K562 (cell line): ENCODE results near the gene IFT81. TPM values are rescaled to one million over a fixed set of nuclear protein-coding genes. Genes with fewer than 3 reads are reported as not detected.
A peak's percentile ranks its signal among the peaks of the same experiment; 100 is the strongest.

ENCODE experiments used
- ATAC-seq: fragments of 200-7000 bp; cut with Tn5 transposase; 3 replicates; pipeline ENCODE4 v1.9.1; 2020; ENCODE audit warnings: moderate library complexity
- BruUV-seq: library from RNA; stranded (reverse); fragments of 400-500 nt; replicated peaks from 2 replicates; lab custom pipeline; 2021; lab: Mats Ljungman, UMichigan
- CTCF ChIA-PET: fragments of 300-600 bp; formaldehyde crosslinking; extraction: SDS; loops from one replicate; lab custom pipeline; 2021; ENCODE audit warnings: low intra/inter-chr PET ratio; lab: Yijun Ruan, JAX
- POLR2A ChIA-PET: fragments of 300-600, 350-650 bp; sonication (Branson Sonifier 250); formaldehyde crosslinking; extraction: SDS; loops from one replicate; lab custom pipeline; 2021; ENCODE audit warnings: antibody characterized with exemption, inconsistent platforms; lab: Yijun Ruan, JAX
- DNase-seq, 4 experiments: peaks; one replicate each; pipeline versions ENCODE4 v3.0.0 to v3.0.0-alpha.2; 2011 to 2018; ENCODE audit warnings: low spot score in 3 of 4, mixed read lengths in 3 of 4; ENCODE audit errors: extremely low read depth in 1 of 4
- FAIRE-seq: peaks from 2 replicates; lab custom pipeline; 2011; peaks lifted over from hg19 to GRCh38; lab: Jason Lieb, UNC
- H2AFZ ChIP-seq: 2 replicates; pipeline ENCODE4 v1.6.0; 2011; ENCODE audit warnings: low read depth, low read length, control low read depth, inconsistent platforms
- H3K27ac ChIP-seq: fragments of 200-600 bp; 3 replicates; pipeline ENCODE4 v1.8.0; 2011; ENCODE audit warnings: low read depth, mild to moderate bottlenecking, control low read depth, inconsistent platforms, low read length, moderate library complexity, mixed read lengths; ENCODE audit errors: extremely low read depth
- H3K27me3 ChIP-seq, 2 experiments: fragments of 300-600 bp in 1 of 2; 2 replicates in 1 of 2; 3 replicates in 1 of 2; pipeline versions ENCODE4 v1.6.0 to v1.8.0; 2011; ENCODE audit warnings: inconsistent platforms in 2 of 2, low read length in 2 of 2, mild to moderate bottlenecking in 1 of 2, mixed read lengths in 1 of 2, moderate library complexity in 1 of 2; ENCODE audit not compliant: control insufficient read depth in 2 of 2, insufficient read depth in 2 of 2
- H3K36me3 ChIP-seq: fragments of 300-600 bp; 3 replicates; pipeline ENCODE4 v1.8.0; 2011; ENCODE audit warnings: mild to moderate bottlenecking, low read length, inconsistent platforms; ENCODE audit not compliant: control insufficient read depth, insufficient read depth
- H3K4me1 ChIP-seq, 2 experiments: fragments of 200-600 bp in 1 of 2; replicated peaks in 1 of 2; 2 replicates in 1 of 2; 3 replicates in 1 of 2; pipeline versions ENCODE4 v1.5.1 to v1.8.0; 2011; ENCODE audit warnings: inconsistent platforms in 2 of 2, low read length in 2 of 2, mild to moderate bottlenecking in 1 of 2, mixed read lengths in 1 of 2, moderate library complexity in 1 of 2; ENCODE audit not compliant: control insufficient read depth in 2 of 2, insufficient read depth in 2 of 2
- H3K4me2 ChIP-seq: 2 replicates; pipeline ENCODE4 v1.6.1; 2011; ENCODE audit warnings: low read length, control low read depth, inconsistent platforms, mixed read lengths; ENCODE audit not compliant: insufficient read depth
- H3K4me3 ChIP-seq: fragments of 200-600 bp; sonication (generic), shearing (Covaris generic); 2 replicates; pipeline ENCODE4 v1.5.1; 2016; ENCODE audit warnings: control low read depth, inconsistent platforms
- H3K79me2 ChIP-seq: fragments of 200-600 bp; 3 replicates; pipeline ENCODE4 v1.8.0; 2011; ENCODE audit warnings: low read length, inconsistent platforms; ENCODE audit not compliant: control insufficient read depth, insufficient read depth
- H3K9ac ChIP-seq, 2 experiments: 2 replicates each; pipeline versions ENCODE4 v1.6.0 to v1.6.1; 2011; ENCODE audit warnings: low read depth in 2 of 2, low read length in 2 of 2, control low read depth in 1 of 2, inconsistent platforms in 1 of 2, mild to moderate bottlenecking in 1 of 2, mixed read lengths in 1 of 2; ENCODE audit not compliant: insufficient read depth in 1 of 2
- H3K9me1 ChIP-seq: one replicate; pipeline ENCODE4 v1.6.0; 2011; ENCODE audit warnings: inconsistent platforms, mild to moderate bottlenecking, low read length, moderate library complexity; ENCODE audit not compliant: control insufficient read depth, insufficient read depth
- H3K9me3 ChIP-seq: replicated peaks from 2 replicates; pipeline ENCODE4 v1.5.1; 2011; ENCODE audit warnings: low read depth, low read length, inconsistent platforms; ENCODE audit not compliant: control insufficient read depth, insufficient read depth
- H4K20me1 ChIP-seq: replicated peaks from 2 replicates; pipeline ENCODE4 v1.6.1; 2011; ENCODE audit warnings: low read length, inconsistent platforms, mixed read lengths; ENCODE audit not compliant: control insufficient read depth, insufficient read depth
- ARHGAP35 ChIP-seq: fragments of 450-650 bp; IDR thresholded peaks from 2 replicates; pipeline ENCODE4 v1.6.1; 2018; ENCODE audit not compliant: partially characterized antibody
- BRCA1 ChIP-seq, 2 experiments: fragments of 450-650 bp in 1 of 2; sonication (generic) in 1 of 2; formaldehyde crosslinking in 1 of 2; IDR thresholded peaks; 2 replicates each; pipeline versions ENCODE4 v1.5.0 to v1.6.1; 2017 to 2020; ENCODE audit warnings: mild to moderate bottlenecking in 1 of 2, missing genetic modification reagents in 1 of 2
- CEBPZ ChIP-seq: fragments of 150-350 bp; IDR thresholded peaks from 2 replicates; pipeline ENCODE4 v1.6.1; 2014; ENCODE audit warnings: low read depth, mild to moderate bottlenecking, low read length, borderline replicate concordance
- KAT8 ChIP-seq: fragments of 450-650 bp; IDR thresholded peaks from 2 replicates; pipeline ENCODE4 v1.6.1; 2016; ENCODE audit warnings: low read depth, mild to moderate bottlenecking
- SAP30 ChIP-seq: fragments of 200-600 bp; sonication (generic); IDR thresholded peaks from 2 replicates; pipeline ENCODE4 v1.6.1; 2012; ENCODE audit warnings: borderline replicate concordance, low read depth, mild to moderate bottlenecking, moderate library complexity, low read length, control low read depth, inconsistent platforms; ENCODE audit not compliant: insufficient read depth, poor library complexity, severe bottlenecking
- SUPT5H ChIP-seq: fragments of 450-650 bp; IDR thresholded peaks from 2 replicates; pipeline ENCODE4 v1.6.1; 2016
- ZEB2 ChIP-seq: fragments of 450-650 bp; IDR thresholded peaks from 2 replicates; pipeline ENCODE4 v1.6.1; 2016
- ZFPM2 ChIP-seq: fragments of 250-450 bp; sonication (Bioruptor Pico); IDR thresholded peaks from 2 replicates; pipeline ENCODE4 v1.5.1; 2022; ENCODE audit warnings: mild to moderate bottlenecking
- ZNF140 ChIP-seq: fragments of 250-450 bp; sonication (Bioruptor Pico); IDR thresholded peaks from 2 replicates; pipeline ENCODE4 v1.8.0; 2021; ENCODE audit warnings: moderate library complexity, mild to moderate bottlenecking, inconsistent platforms
- ZNF764 ChIP-seq: fragments of 250-450 bp; sonication (Bioruptor Pico); IDR thresholded peaks from 2 replicates; pipeline ENCODE4 v1.4.0; 2020; ENCODE audit warnings: low read depth, mild to moderate bottlenecking, moderate library complexity
- ZNF79 ChIP-seq: fragments of 250-450 bp; sonication (Bioruptor Pico); IDR thresholded peaks from 2 replicates; pipeline ENCODE4 v1.4.0; 2020; ENCODE audit warnings: low read depth, mild to moderate bottlenecking, moderate library complexity
- WGBS: fragments of 100-300 bp; shearing (Covaris generic); methylation state at CpG from one replicate; pipeline ENCODE4 v1.1.6; 2016; ENCODE audit warnings: low coverage, mixed read lengths; ENCODE audit not compliant: insufficient coverage; ENCODE audit errors: missing lambda C conversion rate; 5-methylcytosine and 5-hydroxymethylcytosine counted together
- in situ Hi-C: fragments of 300-500 bp; cut with MboI; formaldehyde crosslinking; loops from 4 replicates; pipeline ENCODE4 v1.15.0; 2018; ENCODE audit warnings: inconsistent platforms, mixed read lengths
- intact Hi-C: fragments of 100-400 bp; cut with micrococcal nuclease; formaldehyde crosslinking; loops from 2 replicates; pipeline ENCODE4 v1.14.2; 2022
- polyA plus RNA-seq, 8 experiments: library from polyadenylated mRNA; depleted of rRNA in 4 of 8; stranded (reverse) in 5 of 8; unstranded in 3 of 8; fragments of >200 nt; fragmentation: Nextera tagmentation in 2 of 8; fragmentation: Illumina TruSeq in 1 of 8; extraction: Ambion mirVana in 2 of 8; extraction: Trizol in 1 of 8; gene quantifications; 2 replicates each; pipeline versions ENCODE4 v1.2.1 to v1.2.3, GENCODE V29; 2011 to 2014; ENCODE audit warnings: inconsistent platforms in 1 of 8, missing spikeins in 1 of 8
- total RNA-seq, 7 experiments: library from RNA; depleted of rRNA in 6 of 7; stranded (reverse); fragments of >200 nt in 6 of 7; fragmentation: Illumina TruSeq in 2 of 7; extraction: Trizol in 2 of 7; gene quantifications; 2 replicates each; pipeline versions ENCODE4 v1.2.1 to v1.2.3, GENCODE V29; 2011 to 2021; ENCODE audit warnings: low replicate concordance in 1 of 7
- TF ChIP-seq, protein P1 (sequence below): fragments of 450-650 bp; IDR thresholded peaks from 2 replicates; pipeline ENCODE4 v1.6.1; 2018; ENCODE audit warnings: mild to moderate bottlenecking, low read depth; ENCODE audit not compliant: partially characterized antibody
- TF ChIP-seq, protein P2 (sequence below): sonication (generic); formaldehyde crosslinking; IDR thresholded peaks from 2 replicates; pipeline ENCODE4 v1.8.1; 2023; ENCODE audit warnings: mild to moderate bottlenecking, missing genetic modification reagents

IFT81 gene
- total and polyA plus RNA-seq, 9 of the 15 experiments (the other 6 are each of a cell fraction or from before 2014, with no cell fraction given), result 2.8 to 11.9 (median 7.9) TPM

DNA sequence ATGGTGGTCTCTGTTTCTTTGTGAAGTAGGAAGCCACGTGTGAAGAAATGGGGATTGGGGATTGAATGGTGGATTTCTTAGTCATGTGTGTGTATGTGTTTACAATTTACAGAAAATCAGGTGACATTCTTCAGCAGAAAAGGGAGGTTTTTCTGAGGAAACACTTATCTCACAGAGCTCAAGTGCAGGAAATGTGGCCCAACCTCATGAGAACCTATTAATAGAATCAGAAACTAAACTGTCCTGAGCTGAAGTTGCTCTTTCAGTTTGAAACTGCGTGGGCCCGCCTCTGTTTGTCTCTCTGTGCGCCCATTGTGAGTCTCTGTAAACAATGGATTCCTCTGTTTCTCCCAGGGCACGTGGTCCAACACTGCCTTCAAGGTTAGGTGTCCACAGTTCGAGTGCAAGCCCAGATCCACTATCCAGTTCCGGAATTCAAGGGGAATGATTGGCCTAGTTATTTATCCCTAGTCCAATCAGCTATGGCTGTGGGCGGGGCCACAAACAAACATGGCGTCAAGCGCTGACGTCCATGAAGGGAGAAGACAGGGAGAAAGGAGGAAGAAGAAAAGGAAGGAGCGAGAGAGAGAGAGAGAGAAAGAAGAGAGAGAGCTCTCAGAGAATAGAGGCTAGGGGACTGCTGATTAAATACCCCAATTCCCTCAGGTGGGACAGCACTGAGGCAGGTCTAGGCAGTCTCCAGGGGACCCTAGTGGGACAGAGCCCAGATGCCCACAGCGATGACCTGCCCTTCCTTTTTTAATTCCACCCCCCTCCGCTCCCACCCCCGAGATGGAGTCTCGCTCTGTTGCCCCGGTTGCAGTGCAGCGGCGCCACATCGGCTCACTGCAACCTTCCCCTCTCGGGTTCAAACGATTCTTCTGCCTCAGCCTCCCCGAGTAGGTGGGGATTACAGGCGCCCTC lies 44.4 kb upstream of the IFT81 start (continued):
- TF ChIP-seq ZFPM2 (CRISPR knock-in tag) (no peak), KAT8 (no peak), SUPT5H (peak; percentile 55; the same call in 1 of the 2 replicates), BRCA1 (IDR thresholded peaks at IDR 0.05) (no peak), BRCA1 (CRISPR knock-in tag; IDR thresholded peaks at IDR 0.05) (no peak), ZEB2 (no peak), ZNF79 (CRISPR knock-in tag) (no peak)
- TF ChIP-seq, protein P1, sequence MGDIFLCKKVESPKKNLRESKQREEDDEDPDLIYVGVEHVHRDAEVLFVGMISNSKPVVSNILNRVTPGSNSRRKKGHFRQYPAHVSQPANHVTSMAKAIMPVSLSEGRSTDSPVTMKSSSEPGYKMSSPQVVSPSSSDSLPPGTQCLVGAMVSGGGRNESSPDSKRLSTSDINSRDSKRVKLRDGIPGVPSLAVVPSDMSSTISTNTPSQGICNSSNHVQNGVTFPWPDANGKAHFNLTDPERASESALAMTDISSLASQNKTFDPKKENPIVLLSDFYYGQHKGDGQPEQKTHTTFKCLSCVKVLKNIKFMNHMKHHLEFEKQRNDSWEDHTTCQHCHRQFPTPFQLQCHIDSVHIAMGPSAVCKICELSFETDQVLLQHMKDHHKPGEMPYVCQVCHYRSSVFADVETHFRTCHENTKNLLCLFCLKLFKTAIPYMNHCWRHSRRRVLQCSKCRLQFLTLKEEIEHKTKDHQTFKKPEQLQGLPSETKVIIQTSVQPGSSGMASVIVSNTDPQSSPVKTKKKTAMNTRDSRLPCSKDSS, result no peak

GRCh38 chr12:110080410-110080809 lies 43.7 kb upstream of the IFT81 start:
- Histone ChIP-seq H3K4me3 (no peak overlapping the region), H3K4me2 (peak overlapping the region; percentile 56; the same call in 1 of the 2 replicates), H2AFZ (peak overlapping the region; percentile 96), H3K9me3 (no peaks in the 10 kb centered on the region; the same call in 1 of the 2 replicates), H3K9ac (no peak overlapping the region), H3K79me2 (no peaks in the 10 kb centered on the region), H3K4me1 (peaks cover 10 to 24% of the 10 kb centered on the region in 2 experiments), H4K20me1 (no peaks in the 10 kb centered on the region), H3K9me1 (no peaks in the 10 kb centered on the region), H3K36me3 (no peaks in the 10 kb centered on the region), H3K27ac (peak overlapping the region; percentile 88; the same call in 2 of the 3 replicates), H3K27me3 (no peaks in the 10 kb centered on the region)
- FAIRE-seq (no peak), ATAC-seq (no peak), DNase-seq (no peak)
- in situ Hi-C loops (no loop called here), intact Hi-C loops (no loop called here)
- CTCF ChIA-PET, result no interaction called here
- POLR2A ChIA-PET, result interaction anchor here (0.6 to 1.9 kb wide), 7 partner anchors 9 to 24 kb away, joined by 3 to 8 read pairs (median 4); no protein-coding TSS in a partner anchor
- no TSS peak for BruUV-seq
- WGBS, result 80% methylated on average over 7 of the region's 7 CpGs
- TF ChIP-seq, protein P2, sequence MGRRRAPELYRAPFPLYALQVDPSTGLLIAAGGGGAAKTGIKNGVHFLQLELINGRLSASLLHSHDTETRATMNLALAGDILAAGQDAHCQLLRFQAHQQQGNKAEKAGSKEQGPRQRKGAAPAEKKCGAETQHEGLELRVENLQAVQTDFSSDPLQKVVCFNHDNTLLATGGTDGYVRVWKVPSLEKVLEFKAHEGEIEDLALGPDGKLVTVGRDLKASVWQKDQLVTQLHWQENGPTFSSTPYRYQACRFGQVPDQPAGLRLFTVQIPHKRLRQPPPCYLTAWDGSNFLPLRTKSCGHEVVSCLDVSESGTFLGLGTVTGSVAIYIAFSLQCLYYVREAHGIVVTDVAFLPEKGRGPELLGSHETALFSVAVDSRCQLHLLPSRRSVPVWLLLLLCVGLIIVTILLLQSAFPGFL, result no peak
- TF ChIP-seq ZNF764 (no peak), CEBPZ (no peak), SAP30 (no peak), ARHGAP35 (peak; percentile 17), ZNF140 (CRISPR knock-in tag) (no peak)
